H9 (cell line): ENCODE results near the gene SORBS1. TPM values are rescaled to one million over a fixed set of nuclear protein-coding genes. Genes with fewer than 3 reads are reported as not detected.

ENCODE experiments used
- DNase-seq: peaks from one replicate; pipeline ENCODE4 v3.0.0-alpha.2; 2017
- H2AFZ ChIP-seq: one replicate; pipeline ENCODE4 v1.6.1; 2013; ENCODE audit warnings: mild to moderate bottlenecking, low read length, control low read depth, moderate library complexity
- H2AK5ac ChIP-seq: 2 replicates; pipeline ENCODE4 v1.6.1; 2013; ENCODE audit warnings: low read length, control low read depth, mixed read lengths; ENCODE audit not compliant: insufficient read length
- H2BK120ac ChIP-seq: one replicate; pipeline ENCODE4 v1.6.1; 2013; ENCODE audit warnings: low read depth, mild to moderate bottlenecking, low read length, control low read depth, inconsistent platforms; ENCODE audit not compliant: poor library complexity, severe bottlenecking
- H2BK12ac ChIP-seq: 2 replicates; pipeline ENCODE4 v1.6.1; 2013; ENCODE audit warnings: low read length, control low read depth, mixed read lengths, low read depth; ENCODE audit not compliant: insufficient read length
- H2BK15ac ChIP-seq: 2 replicates; pipeline ENCODE4 v1.6.1; 2013; ENCODE audit warnings: low read depth, low read length, control low read depth
- H2BK20ac ChIP-seq: one replicate; pipeline ENCODE4 v1.6.1; 2013; ENCODE audit warnings: low read depth, mild to moderate bottlenecking, low read length, control low read depth, inconsistent platforms; ENCODE audit not compliant: poor library complexity, severe bottlenecking
- H2BK5ac ChIP-seq: 2 replicates; pipeline ENCODE4 v1.6.1; 2013; ENCODE audit warnings: low read length, control low read depth, mixed read lengths; ENCODE audit not compliant: insufficient read length
- H3K14ac ChIP-seq: 2 replicates; pipeline ENCODE4 v1.6.1; 2013; ENCODE audit warnings: low read length, control low read depth; ENCODE audit not compliant: insufficient read depth
- H3K18ac ChIP-seq: 2 replicates; pipeline ENCODE4 v1.6.1; 2013; ENCODE audit warnings: low read depth, mild to moderate bottlenecking, mixed read lengths, low read length, control low read depth; ENCODE audit not compliant: insufficient read length
- H3K23ac ChIP-seq: 2 replicates; pipeline ENCODE4 v1.6.1; 2013; ENCODE audit warnings: low read length, control low read depth, mixed read lengths, low read depth; ENCODE audit not compliant: insufficient read length
- H3K23me2 ChIP-seq: 2 replicates; pipeline ENCODE4 v1.6.1; 2013; ENCODE audit warnings: low read depth, mild to moderate bottlenecking, mixed read lengths, low read length, control low read depth; ENCODE audit not compliant: insufficient read length, poor library complexity, severe bottlenecking
- H3K27ac ChIP-seq: 2 replicates; pipeline ENCODE4 v1.5.1; 2013; ENCODE audit warnings: low read length, control low read depth, mixed read lengths, low read depth; ENCODE audit not compliant: insufficient read length
- H3K27me3 ChIP-seq: 2 replicates; pipeline ENCODE4 v1.6.1; 2013; ENCODE audit warnings: low read length, control low read depth, inconsistent platforms; ENCODE audit not compliant: insufficient read depth
- H3K4ac ChIP-seq: 2 replicates; pipeline ENCODE4 v1.6.1; 2013; ENCODE audit warnings: low read depth, mild to moderate bottlenecking, control low read depth, inconsistent platforms, low read length, moderate library complexity
- H3K4me1 ChIP-seq: 2 replicates; pipeline ENCODE4 v1.6.1; 2013; ENCODE audit warnings: low read length, control low read depth, inconsistent platforms; ENCODE audit not compliant: insufficient read depth
- H3K4me2 ChIP-seq: 2 replicates; pipeline ENCODE4 v1.6.1; 2013; ENCODE audit warnings: low read length, control low read depth, mixed read lengths; ENCODE audit not compliant: insufficient read length, insufficient read depth
- H3K56ac ChIP-seq: 2 replicates; pipeline ENCODE4 v1.6.1; 2013; ENCODE audit warnings: low read depth, mild to moderate bottlenecking, mixed read lengths, low read length, control low read depth; ENCODE audit not compliant: insufficient read length
- H3K79me1 ChIP-seq: 2 replicates; pipeline ENCODE4 v1.6.1; 2013; ENCODE audit warnings: low read depth, mild to moderate bottlenecking, moderate library complexity, low read length, control low read depth, inconsistent platforms; ENCODE audit not compliant: insufficient read depth, poor library complexity, severe bottlenecking
- H3K79me2 ChIP-seq: 2 replicates; pipeline ENCODE4 v1.6.1; 2013; ENCODE audit warnings: low read length, control low read depth, inconsistent platforms; ENCODE audit not compliant: insufficient read depth
- H3K9ac ChIP-seq: 2 replicates; pipeline ENCODE4 v1.6.1; 2013; ENCODE audit warnings: low read length, control low read depth, mixed read lengths; ENCODE audit not compliant: insufficient read length; ENCODE audit errors: extremely low read depth
- H3K9me3 ChIP-seq: one replicate; pipeline ENCODE4 v1.6.1; 2013; ENCODE audit warnings: low read depth, low read length, inconsistent platforms; ENCODE audit not compliant: control insufficient read depth
- H3T11ph ChIP-seq: one replicate; pipeline ENCODE4 v1.6.1; 2013; ENCODE audit warnings: mild to moderate bottlenecking, low read length, control low read depth, inconsistent platforms
- H4K20me1 ChIP-seq: one replicate; pipeline ENCODE4 v1.6.1; 2013; ENCODE audit not compliant: control insufficient read depth, insufficient read length, insufficient read depth
- H4K5ac ChIP-seq: 2 replicates; pipeline ENCODE4 v1.6.1; 2013; ENCODE audit warnings: low read depth, mild to moderate bottlenecking, mixed read lengths, low read length, control low read depth; ENCODE audit not compliant: insufficient read length
- H4K8ac ChIP-seq: replicated peaks from 2 replicates; pipeline ENCODE4 v1.6.1; 2013; ENCODE audit warnings: low read length, control low read depth, mixed read lengths, low read depth; ENCODE audit not compliant: insufficient read length
- H4K91ac ChIP-seq: 2 replicates; pipeline ENCODE4 v1.6.1; 2013; ENCODE audit warnings: low read depth, mild to moderate bottlenecking, moderate library complexity, mixed read lengths, low read length, control low read depth; ENCODE audit not compliant: insufficient read length
- H3K27ac Mint-ChIP-seq, 3 experiments: 2 replicates in 2 of 3; 3 replicates in 1 of 3; pipeline ENCODE4 v1.8.0; 2020 to 2021; ENCODE audit warnings: mixed read lengths in 3 of 3, mild to moderate bottlenecking in 1 of 3, moderate library complexity in 1 of 3
- H3K27me3 Mint-ChIP-seq: 2 replicates; pipeline ENCODE4 v1.8.0; 2021; ENCODE audit warnings: low read depth, mild to moderate bottlenecking, moderate library complexity, mixed read lengths
- H3K36me3 Mint-ChIP-seq, 3 experiments: 2 replicates in 2 of 3; 3 replicates in 1 of 3; pipeline ENCODE4 v1.8.0; 2020 to 2021; ENCODE audit warnings: low read depth in 3 of 3, mixed read lengths in 3 of 3; ENCODE audit not compliant: insufficient read depth in 1 of 3
- H3K4me1 Mint-ChIP-seq, 2 experiments: 2 replicates each; pipeline ENCODE4 v1.8.0; 2020; ENCODE audit warnings: mixed read lengths in 2 of 2
- H3K4me3 Mint-ChIP-seq, 2 experiments: 2 replicates in 1 of 2; 3 replicates in 1 of 2; pipeline ENCODE4 v1.8.0; 2020 to 2021; ENCODE audit warnings: mild to moderate bottlenecking in 2 of 2, mixed read lengths in 2 of 2, moderate library complexity in 1 of 2
- H3K9me3 Mint-ChIP-seq, 2 experiments: 2 replicates in 1 of 2; 3 replicates in 1 of 2; pipeline ENCODE4 v1.8.0; 2020; ENCODE audit warnings: mild to moderate bottlenecking in 2 of 2, mixed read lengths in 2 of 2, moderate library complexity in 1 of 2
- WGBS: extraction: QIAGEN DNeasy Blood & Tissue Kit; methylation state at CpG from one replicate; pipeline ENCODE4 v1.1.7; 2013; ENCODE audit warnings: missing lambda C conversion rate, low lambda C conversion rate, mixed read lengths; ENCODE audit not compliant: insufficient read length; ENCODE audit errors: extremely low coverage; 5-methylcytosine and 5-hydroxymethylcytosine counted together
- total RNA-seq: library from RNA; stranded (reverse); gene quantifications from 2 replicates; pipeline ENCODE4 v1.2.1, GENCODE V29; 2021
- TF ChIP-seq, protein P1 (sequence below): fragments of 200-600 bp; sonication (generic); conservative IDR thresholded peaks from 3 replicates; pipeline ENCODE4 v1.8.0; 2021; ENCODE audit warnings: antibody characterized with exemption, mild to moderate bottlenecking

SORBS1 gene
- total RNA-seq, 1 experiment from 2014 or later, result 24.3 TPM

GRCh38 chr10:95556994-95557767 lies 4.0 kb downstream of the SORBS1 start:
- H3K79me1 ChIP-seq, result peaks cover 6% of the 10 kb centered on the region
- H3K9ac ChIP-seq, result no peak overlapping the region
- no peak overlapping the region for H3K18ac ChIP-seq
- peaks cover 2% of the 10 kb centered on the region; the same call in 1 of the 2 replicates for H3K79me2 ChIP-seq
- H3K56ac ChIP-seq, result no peak overlapping the region
- peaks cover 17% of the 10 kb centered on the region for H3K23me2 ChIP-seq
- no peak for DNase-seq
- no peak overlapping the region for H2BK15ac ChIP-seq
- no peak overlapping the region for H4K8ac ChIP-seq
- H3K27ac Mint-ChIP-seq, result peak overlapping the region in 1 of 3 experiments; percentile 7; a peak in 1 of 7 replicates
- H3K36me3 Mint-ChIP-seq, result peaks cover 6 to 10% (median 7%) of the 10 kb centered on the region in 3 experiments; a peak in 6 of 7 replicates
- no peak overlapping the region for H2BK20ac ChIP-seq
- H3K4me1 Mint-ChIP-seq, result peaks cover 46 to 55% of the 10 kb centered on the region in 2 experiments
- no peak overlapping the region for H4K5ac ChIP-seq
- peaks cover 9% of the 10 kb centered on the region for H3K27me3 Mint-ChIP-seq
- no peak overlapping the region for H2AK5ac ChIP-seq
- no peak overlapping the region for H3K14ac ChIP-seq
- H3K27ac ChIP-seq, result no peak overlapping the region
- no peak overlapping the region for H2AFZ ChIP-seq
- no peaks in the 10 kb centered on the region for H4K20me1 ChIP-seq
- no CpG with 5 or more reads among the region's 8 CpGs for WGBS
- TF ChIP-seq, protein P1, sequence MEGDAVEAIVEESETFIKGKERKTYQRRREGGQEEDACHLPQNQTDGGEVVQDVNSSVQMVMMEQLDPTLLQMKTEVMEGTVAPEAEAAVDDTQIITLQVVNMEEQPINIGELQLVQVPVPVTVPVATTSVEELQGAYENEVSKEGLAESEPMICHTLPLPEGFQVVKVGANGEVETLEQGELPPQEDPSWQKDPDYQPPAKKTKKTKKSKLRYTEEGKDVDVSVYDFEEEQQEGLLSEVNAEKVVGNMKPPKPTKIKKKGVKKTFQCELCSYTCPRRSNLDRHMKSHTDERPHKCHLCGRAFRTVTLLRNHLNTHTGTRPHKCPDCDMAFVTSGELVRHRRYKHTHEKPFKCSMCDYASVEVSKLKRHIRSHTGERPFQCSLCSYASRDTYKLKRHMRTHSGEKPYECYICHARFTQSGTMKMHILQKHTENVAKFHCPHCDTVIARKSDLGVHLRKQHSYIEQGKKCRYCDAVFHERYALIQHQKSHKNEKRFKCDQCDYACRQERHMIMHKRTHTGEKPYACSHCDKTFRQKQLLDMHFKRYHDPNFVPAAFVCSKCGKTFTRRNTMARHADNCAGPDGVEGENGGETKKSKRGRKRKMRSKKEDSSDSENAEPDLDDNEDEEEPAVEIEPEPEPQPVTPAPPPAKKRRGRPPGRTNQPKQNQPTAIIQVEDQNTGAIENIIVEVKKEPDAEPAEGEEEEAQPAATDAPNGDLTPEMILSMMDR, result no peak
- no peak overlapping the region for H3T11ph ChIP-seq
- H2BK12ac ChIP-seq, result no peak overlapping the region
- H3K23ac ChIP-seq, result no peak overlapping the region
- H3K4ac ChIP-seq, result no peak overlapping the region
- H3K4me3 Mint-ChIP-seq, result no peak overlapping the region; a peak in 1 of 5 replicates
- H3K27me3 ChIP-seq, result no peaks in the 10 kb centered on the region
- H3K4me2 ChIP-seq, result no peak overlapping the region
- peaks cover 7 to 8% of the 10 kb centered on the region in 2 experiments for H3K9me3 Mint-ChIP-seq
- no peak overlapping the region for H4K91ac ChIP-seq
- H2BK120ac ChIP-seq, result no peak overlapping the region
- H3K4me1 ChIP-seq, result peaks cover 14% of the 10 kb centered on the region
- H2BK5ac ChIP-seq, result no peak overlapping the region
- H3K9me3 ChIP-seq, result no peaks in the 10 kb centered on the region
